Tibial nerve (tissue), 4 donors: ENCODE data around the gene AP3S2.

Source experiments
- EP300 ChIP-seq, 2 donors: sonication (generic); formaldehyde crosslinking; IDR thresholded peaks; one replicate each; pipeline ENCODE4 v1.6.1; 2017; ENCODE audit warnings: antibody characterized with exemption in 2 of 2, mild to moderate bottlenecking in 1 of 2
- POLR2A ChIP-seq, 2 donors: fragments of 450-650 bp; IDR thresholded peaks; one replicate each; pipeline ENCODE4 v1.6.1; 2017; ENCODE audit warnings: antibody characterized with exemption in 2 of 2, mild to moderate bottlenecking in 2 of 2, moderate library complexity in 2 of 2
- TF ChIP-seq, protein P1 (sequence below), 5 experiments: fragments of 200-600 bp in 3 of 5; fragments of 450-650 bp in 2 of 5; sonication (generic) in 3 of 5; IDR thresholded peaks; one replicate each; pipeline ENCODE4 v1.5.1; 2016 to 2019; ENCODE audit warnings: antibody characterized with exemption in 5 of 5, mild to moderate bottlenecking in 3 of 5, moderate library complexity in 2 of 5

DNA sequence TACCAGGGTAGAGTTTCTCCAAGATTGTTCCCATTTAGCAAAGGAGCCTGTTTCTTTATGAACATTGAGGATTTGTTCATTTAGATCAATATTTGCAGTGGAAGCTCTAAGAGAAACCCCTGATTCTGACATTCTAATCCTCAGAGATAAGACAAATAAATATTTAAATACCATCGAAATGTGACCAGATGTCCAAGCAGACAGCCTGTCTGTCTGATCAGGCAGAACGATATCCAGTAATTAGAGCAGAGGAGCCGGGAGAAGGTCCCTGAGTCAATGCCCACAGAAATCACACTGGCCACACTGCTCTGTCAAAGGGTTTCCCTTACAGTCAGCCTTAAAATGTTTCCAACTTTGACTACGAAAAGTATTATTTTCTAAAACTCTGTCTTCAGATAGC, 34.6 kb upstream of the AP3S2 start:
- TF ChIP-seq, protein P1, sequence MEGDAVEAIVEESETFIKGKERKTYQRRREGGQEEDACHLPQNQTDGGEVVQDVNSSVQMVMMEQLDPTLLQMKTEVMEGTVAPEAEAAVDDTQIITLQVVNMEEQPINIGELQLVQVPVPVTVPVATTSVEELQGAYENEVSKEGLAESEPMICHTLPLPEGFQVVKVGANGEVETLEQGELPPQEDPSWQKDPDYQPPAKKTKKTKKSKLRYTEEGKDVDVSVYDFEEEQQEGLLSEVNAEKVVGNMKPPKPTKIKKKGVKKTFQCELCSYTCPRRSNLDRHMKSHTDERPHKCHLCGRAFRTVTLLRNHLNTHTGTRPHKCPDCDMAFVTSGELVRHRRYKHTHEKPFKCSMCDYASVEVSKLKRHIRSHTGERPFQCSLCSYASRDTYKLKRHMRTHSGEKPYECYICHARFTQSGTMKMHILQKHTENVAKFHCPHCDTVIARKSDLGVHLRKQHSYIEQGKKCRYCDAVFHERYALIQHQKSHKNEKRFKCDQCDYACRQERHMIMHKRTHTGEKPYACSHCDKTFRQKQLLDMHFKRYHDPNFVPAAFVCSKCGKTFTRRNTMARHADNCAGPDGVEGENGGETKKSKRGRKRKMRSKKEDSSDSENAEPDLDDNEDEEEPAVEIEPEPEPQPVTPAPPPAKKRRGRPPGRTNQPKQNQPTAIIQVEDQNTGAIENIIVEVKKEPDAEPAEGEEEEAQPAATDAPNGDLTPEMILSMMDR (IDR thresholded peaks at IDR 0.05): no peak
- TF ChIP-seq POLR2A (IDR thresholded peaks at IDR 0.05): no peak
- TF ChIP-seq EP300 (IDR thresholded peaks at IDR 0.05): no peak
